Astrocyte (in vitro differentiated cells and primary cell): ENCODE data around the gene NFATC3. TPM values are rescaled to one million over a fixed set of nuclear protein-coding genes. Genes with fewer than 3 reads are reported as not detected.
"Not testable (repeated sequence)": the region's sequence is repeated elsewhere in the genome, so short reads cannot be mapped to it uniquely, and the experiment has no call there.

Source experiments
- DNase-seq: peaks from one replicate; pipeline ENCODE4 v3.0.0-alpha.2; 2010; ENCODE audit warnings: low read depth
- FAIRE-seq: peaks from 2 replicates; lab custom pipeline; 2011; peaks lifted over from hg19 to GRCh38; lab: Jason Lieb, UNC
- H2AFZ ChIP-seq: 2 replicates; pipeline ENCODE4 v1.6.0; 2012; ENCODE audit warnings: low read depth, low read length, inconsistent platforms
- H3K27ac ChIP-seq: 2 replicates; pipeline ENCODE4 v1.5.1; 2011; ENCODE audit warnings: low read depth, low read length, inconsistent platforms
- H3K27me3 ChIP-seq: 2 replicates; pipeline ENCODE4 v1.6.0; 2011; ENCODE audit warnings: low read length, inconsistent platforms; ENCODE audit not compliant: insufficient read depth
- H3K36me3 ChIP-seq: 2 replicates; pipeline ENCODE4 v1.5.1; 2011; ENCODE audit warnings: low read length, inconsistent platforms; ENCODE audit not compliant: insufficient read depth
- H3K4me1 ChIP-seq: 2 replicates; pipeline ENCODE4 v1.5.1; 2011; ENCODE audit warnings: low read length, inconsistent platforms; ENCODE audit not compliant: insufficient read depth
- H3K4me2 ChIP-seq: 2 replicates; pipeline ENCODE4 v1.6.0; 2012; ENCODE audit warnings: low read length, inconsistent platforms
- H3K4me3 ChIP-seq: 2 replicates; pipeline ENCODE4 v1.5.1; 2011; ENCODE audit warnings: low read depth, mild to moderate bottlenecking, low read length, inconsistent platforms; ENCODE audit not compliant: insufficient read depth
- H3K79me2 ChIP-seq: 2 replicates; pipeline ENCODE4 v1.6.0; 2012; ENCODE audit warnings: mild to moderate bottlenecking, low read length, inconsistent platforms; ENCODE audit not compliant: insufficient read depth
- H3K9ac ChIP-seq: 2 replicates; pipeline ENCODE4 v1.6.0; 2012; ENCODE audit warnings: mild to moderate bottlenecking, low read length, inconsistent platforms
- H3K9me3 ChIP-seq: 2 replicates; pipeline ENCODE4 v1.5.1; 2012; ENCODE audit warnings: low read depth, mild to moderate bottlenecking, low read length, inconsistent platforms; ENCODE audit not compliant: insufficient read depth
- H4K20me1 ChIP-seq: 2 replicates; pipeline ENCODE4 v1.6.0; 2012; ENCODE audit warnings: low read length, inconsistent platforms; ENCODE audit not compliant: insufficient read depth
- H3K27ac Mint-ChIP-seq: one replicate; pipeline ENCODE4 v1.8.0; 2021; ENCODE audit warnings: mild to moderate bottlenecking, mixed read lengths; ENCODE audit not compliant: unreplicated experiment
- H3K27me3 Mint-ChIP-seq: one replicate; pipeline ENCODE4 v1.8.0; 2021; ENCODE audit warnings: low read depth, mixed read lengths; ENCODE audit not compliant: unreplicated experiment
- H3K36me3 Mint-ChIP-seq: one replicate; pipeline ENCODE4 v1.8.0; 2021; ENCODE audit warnings: low read depth, mixed read lengths; ENCODE audit not compliant: unreplicated experiment
- H3K4me1 Mint-ChIP-seq: one replicate; pipeline ENCODE4 v1.8.0; 2021; ENCODE audit warnings: low read depth, mixed read lengths; ENCODE audit not compliant: unreplicated experiment
- H3K4me3 Mint-ChIP-seq: one replicate; pipeline ENCODE4 v1.8.0; 2021; ENCODE audit warnings: mild to moderate bottlenecking, moderate library complexity, mixed read lengths; ENCODE audit not compliant: unreplicated experiment
- H3K9me3 Mint-ChIP-seq: one replicate; pipeline ENCODE4 v1.8.0; 2021; ENCODE audit warnings: mild to moderate bottlenecking, mixed read lengths; ENCODE audit not compliant: unreplicated experiment
- EZH2 ChIP-seq: IDR thresholded peaks from 2 replicates; pipeline ENCODE4 v1.6.1; 2012; ENCODE audit warnings: mild to moderate bottlenecking, low read length, inconsistent platforms; ENCODE audit not compliant: insufficient read depth
- total RNA-seq: library from RNA; stranded (reverse); gene quantifications from 2 replicates; pipeline ENCODE4 v1.2.1, GENCODE V29; 2021
- TF ChIP-seq, protein P1 (sequence below): IDR thresholded peaks from 2 replicates; pipeline ENCODE4 v1.5.1; 2011; ENCODE audit warnings: low read depth, mild to moderate bottlenecking, inconsistent platforms, low read length, moderate library complexity; ENCODE audit not compliant: insufficient read depth

Gene NFATC3
- total RNA-seq, 1 donor from 2014 or later: 34.0 TPM

DNA sequence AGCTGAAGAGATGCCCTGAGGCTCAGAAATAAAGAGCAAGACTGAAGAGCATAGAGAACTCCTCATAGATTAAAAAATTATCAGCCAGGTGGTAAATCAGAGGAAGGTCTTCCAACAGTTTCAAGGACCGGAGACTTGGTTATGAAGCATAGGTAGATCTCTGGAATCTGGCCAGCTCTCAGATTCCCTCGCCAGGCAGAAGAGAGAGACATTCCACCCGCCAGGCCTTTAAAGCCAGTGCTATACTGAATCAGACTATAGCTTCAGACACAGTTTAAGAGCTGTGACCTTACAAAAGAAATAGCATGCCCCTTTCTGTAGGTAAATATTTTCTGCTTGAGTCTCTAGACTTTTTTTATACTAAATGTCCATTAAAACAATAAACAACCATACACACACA, 70.3 kb downstream of the NFATC3 start:
- peaks cover 4% of the 10 kb centered on the region for H4K20me1 ChIP-seq

DNA sequence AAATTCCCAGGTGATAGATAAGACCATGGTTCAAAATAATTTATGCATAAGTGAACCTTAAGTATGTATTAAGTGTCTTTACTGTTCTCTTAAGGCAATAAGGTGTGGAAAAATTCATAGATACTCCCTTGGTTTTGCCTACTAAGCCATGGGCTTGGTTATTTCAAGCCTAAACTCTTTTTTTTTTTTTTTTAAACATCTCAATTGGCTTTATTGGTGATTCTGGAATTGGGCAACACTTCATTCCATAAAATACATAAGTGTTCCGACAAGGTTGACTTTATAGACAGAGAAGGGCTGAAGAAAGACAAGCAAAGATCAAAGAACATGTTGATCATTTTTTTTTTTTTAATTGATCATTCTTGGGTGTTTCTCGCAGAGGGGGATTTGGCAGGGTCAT, 77.2 kb downstream of the NFATC3 start:
- Histone ChIP-seq H3K36me3 (no peaks in the 10 kb centered on the region), H3K79me2 (no peaks in the 10 kb centered on the region), H3K9me3 (no peaks in the 10 kb centered on the region), H3K27ac (no peak overlapping the region), H3K4me3 (no peak overlapping the region), H3K4me2 (no peak overlapping the region), H3K27me3 (no peaks in the 10 kb centered on the region), H3K9ac (no peak overlapping the region), H4K20me1 (no peaks in the 10 kb centered on the region), H3K4me1 (no peaks in the 10 kb centered on the region), H2AFZ (no peak overlapping the region)
- Mint-ChIP-seq H3K27ac (no peak overlapping the region), H3K9me3 (peaks cover 5% of the 10 kb centered on the region), H3K4me1 (no peaks in the 10 kb centered on the region), H3K36me3 (peaks cover 8% of the 10 kb centered on the region), H3K27me3 (no peaks in the 10 kb centered on the region), H3K4me3 (no peak overlapping the region)
- DNase-seq (no peak), FAIRE-seq (no peak)
- TF ChIP-seq, protein P1, sequence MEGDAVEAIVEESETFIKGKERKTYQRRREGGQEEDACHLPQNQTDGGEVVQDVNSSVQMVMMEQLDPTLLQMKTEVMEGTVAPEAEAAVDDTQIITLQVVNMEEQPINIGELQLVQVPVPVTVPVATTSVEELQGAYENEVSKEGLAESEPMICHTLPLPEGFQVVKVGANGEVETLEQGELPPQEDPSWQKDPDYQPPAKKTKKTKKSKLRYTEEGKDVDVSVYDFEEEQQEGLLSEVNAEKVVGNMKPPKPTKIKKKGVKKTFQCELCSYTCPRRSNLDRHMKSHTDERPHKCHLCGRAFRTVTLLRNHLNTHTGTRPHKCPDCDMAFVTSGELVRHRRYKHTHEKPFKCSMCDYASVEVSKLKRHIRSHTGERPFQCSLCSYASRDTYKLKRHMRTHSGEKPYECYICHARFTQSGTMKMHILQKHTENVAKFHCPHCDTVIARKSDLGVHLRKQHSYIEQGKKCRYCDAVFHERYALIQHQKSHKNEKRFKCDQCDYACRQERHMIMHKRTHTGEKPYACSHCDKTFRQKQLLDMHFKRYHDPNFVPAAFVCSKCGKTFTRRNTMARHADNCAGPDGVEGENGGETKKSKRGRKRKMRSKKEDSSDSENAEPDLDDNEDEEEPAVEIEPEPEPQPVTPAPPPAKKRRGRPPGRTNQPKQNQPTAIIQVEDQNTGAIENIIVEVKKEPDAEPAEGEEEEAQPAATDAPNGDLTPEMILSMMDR: no peak
- TF ChIP-seq EZH2: no peak

More for the DNA sequence above, 70.3 kb downstream of the NFATC3 start:
- Histone ChIP-seq H2AFZ (no peak overlapping the region), H3K27me3 (no peaks in the 10 kb centered on the region), H3K4me1 (no peaks in the 10 kb centered on the region), H3K79me2 (no peaks in the 10 kb centered on the region), H3K27ac (no peak overlapping the region), H3K9me3 (no peaks in the 10 kb centered on the region), H3K4me2 (no peak overlapping the region), H3K4me3 (no peak overlapping the region), H3K36me3 (no peaks in the 10 kb centered on the region), H3K9ac (no peak overlapping the region)
- H3K9me3 Mint-ChIP-seq: peaks cover 2% of the 10 kb centered on the region
- no peak overlapping the region for H3K4me3 Mint-ChIP-seq
- DNase-seq: no peak
- no peak overlapping the region for H3K27ac Mint-ChIP-seq
- H3K36me3 Mint-ChIP-seq: peaks cover 2% of the 10 kb centered on the region
- H3K4me1 Mint-ChIP-seq: peaks cover 1% of the 10 kb centered on the region
- no peak for FAIRE-seq
- no peak for TF ChIP-seq EZH2
- TF ChIP-seq, protein P1: no peak
- no peaks in the 10 kb centered on the region for H3K27me3 Mint-ChIP-seq

DNA sequence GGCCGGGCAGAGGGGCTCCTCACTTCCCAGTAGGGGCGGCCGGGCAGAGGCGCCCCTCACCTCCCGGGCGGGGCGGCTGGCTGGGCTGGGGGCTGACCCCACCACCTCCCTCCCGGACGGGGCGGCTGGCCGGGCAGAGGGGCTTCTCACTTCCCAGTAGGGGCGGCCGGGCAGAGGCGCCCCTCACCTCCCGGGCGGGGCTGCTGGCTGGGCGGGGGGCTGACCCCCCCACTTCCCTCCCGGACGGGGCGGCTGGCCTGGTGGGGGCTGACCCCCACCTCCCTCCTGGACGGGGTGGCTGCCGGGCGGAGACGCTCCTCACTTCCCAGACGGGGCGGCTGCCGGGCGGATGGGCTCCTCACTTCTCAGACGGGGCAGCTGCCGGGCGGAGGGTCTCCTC, 78.1 kb downstream of the NFATC3 start:
- H3K36me3 ChIP-seq: not testable (repeated sequence)

More for the DNA sequence above, 78.1 kb downstream of the NFATC3 start:
- H3K27me3 ChIP-seq, H3K27me3 Mint-ChIP-seq, H3K79me2 ChIP-seq, H4K20me1 ChIP-seq, H3K9ac ChIP-seq, FAIRE-seq, H2AFZ ChIP-seq, H3K27ac Mint-ChIP-seq, DNase-seq, H3K4me3 ChIP-seq, H3K4me1 Mint-ChIP-seq, H3K27ac ChIP-seq, H3K4me2 ChIP-seq, H3K36me3 Mint-ChIP-seq, H3K4me1 ChIP-seq, H3K9me3 Mint-ChIP-seq, H3K4me3 Mint-ChIP-seq, H3K9me3 ChIP-seq: not testable (repeated sequence)
